Astrocyte (in vitro differentiated cells and primary cell): ENCODE measurements around the gene CEACAM18. TPM values are rescaled to one million over a fixed set of nuclear protein-coding genes. Genes with fewer than 3 reads are reported as not detected.

ENCODE experiments used
- DNase-seq: peaks from one replicate; pipeline ENCODE4 v3.0.0-alpha.2; 2010; ENCODE audit warnings: low read depth
- FAIRE-seq: peaks from 2 replicates; lab custom pipeline; 2011; peaks lifted over from hg19 to GRCh38; lab: Jason Lieb, UNC
- H2AFZ ChIP-seq: 2 replicates; pipeline ENCODE4 v1.6.0; 2012; ENCODE audit warnings: low read depth, low read length, inconsistent platforms
- H3K27ac ChIP-seq: 2 replicates; pipeline ENCODE4 v1.5.1; 2011; ENCODE audit warnings: low read depth, low read length, inconsistent platforms
- H3K27me3 ChIP-seq: 2 replicates; pipeline ENCODE4 v1.6.0; 2011; ENCODE audit warnings: low read length, inconsistent platforms; ENCODE audit not compliant: insufficient read depth
- H3K36me3 ChIP-seq: 2 replicates; pipeline ENCODE4 v1.5.1; 2011; ENCODE audit warnings: low read length, inconsistent platforms; ENCODE audit not compliant: insufficient read depth
- H3K4me1 ChIP-seq: 2 replicates; pipeline ENCODE4 v1.5.1; 2011; ENCODE audit warnings: low read length, inconsistent platforms; ENCODE audit not compliant: insufficient read depth
- H3K4me2 ChIP-seq: 2 replicates; pipeline ENCODE4 v1.6.0; 2012; ENCODE audit warnings: low read length, inconsistent platforms
- H3K4me3 ChIP-seq: 2 replicates; pipeline ENCODE4 v1.5.1; 2011; ENCODE audit warnings: low read depth, mild to moderate bottlenecking, low read length, inconsistent platforms; ENCODE audit not compliant: insufficient read depth
- H3K79me2 ChIP-seq: 2 replicates; pipeline ENCODE4 v1.6.0; 2012; ENCODE audit warnings: mild to moderate bottlenecking, low read length, inconsistent platforms; ENCODE audit not compliant: insufficient read depth
- H3K9ac ChIP-seq: 2 replicates; pipeline ENCODE4 v1.6.0; 2012; ENCODE audit warnings: mild to moderate bottlenecking, low read length, inconsistent platforms
- H3K9me3 ChIP-seq: 2 replicates; pipeline ENCODE4 v1.5.1; 2012; ENCODE audit warnings: low read depth, mild to moderate bottlenecking, low read length, inconsistent platforms; ENCODE audit not compliant: insufficient read depth
- H4K20me1 ChIP-seq: 2 replicates; pipeline ENCODE4 v1.6.0; 2012; ENCODE audit warnings: low read length, inconsistent platforms; ENCODE audit not compliant: insufficient read depth
- H3K27ac Mint-ChIP-seq: one replicate; pipeline ENCODE4 v1.8.0; 2021; ENCODE audit warnings: mild to moderate bottlenecking, mixed read lengths; ENCODE audit not compliant: unreplicated experiment
- H3K27me3 Mint-ChIP-seq: one replicate; pipeline ENCODE4 v1.8.0; 2021; ENCODE audit warnings: low read depth, mixed read lengths; ENCODE audit not compliant: unreplicated experiment
- H3K36me3 Mint-ChIP-seq: one replicate; pipeline ENCODE4 v1.8.0; 2021; ENCODE audit warnings: low read depth, mixed read lengths; ENCODE audit not compliant: unreplicated experiment
- H3K4me1 Mint-ChIP-seq: one replicate; pipeline ENCODE4 v1.8.0; 2021; ENCODE audit warnings: low read depth, mixed read lengths; ENCODE audit not compliant: unreplicated experiment
- H3K4me3 Mint-ChIP-seq: one replicate; pipeline ENCODE4 v1.8.0; 2021; ENCODE audit warnings: mild to moderate bottlenecking, moderate library complexity, mixed read lengths; ENCODE audit not compliant: unreplicated experiment
- H3K9me3 Mint-ChIP-seq: one replicate; pipeline ENCODE4 v1.8.0; 2021; ENCODE audit warnings: mild to moderate bottlenecking, mixed read lengths; ENCODE audit not compliant: unreplicated experiment
- CTCF ChIP-seq: IDR thresholded peaks from 2 replicates; pipeline ENCODE4 v1.5.1; 2011; ENCODE audit warnings: low read depth, mild to moderate bottlenecking, inconsistent platforms, low read length, moderate library complexity; ENCODE audit not compliant: insufficient read depth
- EZH2 ChIP-seq: IDR thresholded peaks from 2 replicates; pipeline ENCODE4 v1.6.1; 2012; ENCODE audit warnings: mild to moderate bottlenecking, low read length, inconsistent platforms; ENCODE audit not compliant: insufficient read depth
- total RNA-seq: library from RNA; stranded (reverse); gene quantifications from 2 replicates; pipeline ENCODE4 v1.2.1, GENCODE V29; 2021

CEACAM18 gene
- total RNA-seq, 1 donor from 2014 or later, result not detected

DNA sequence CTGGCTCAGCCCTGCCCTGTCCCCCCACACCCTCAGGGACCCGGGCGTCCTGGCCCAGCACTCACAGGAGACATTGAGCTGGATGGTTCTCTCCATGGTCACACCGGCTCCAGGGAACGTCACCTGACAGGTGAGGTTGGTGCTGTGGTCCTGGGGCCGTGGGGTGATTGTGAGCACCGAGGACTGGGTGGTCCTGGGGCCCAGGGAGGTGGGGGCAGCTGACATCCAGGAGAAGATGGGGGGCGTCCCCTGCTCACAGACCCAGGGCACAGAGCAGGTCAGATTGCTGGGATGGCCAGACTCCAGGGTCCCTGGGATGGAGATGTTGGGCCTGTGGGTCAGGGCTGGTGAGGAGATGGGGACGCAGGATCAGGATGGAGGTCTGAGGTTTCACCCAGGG, 52.3 kb downstream of the CEACAM18 start:
- Mint-ChIP-seq H3K27me3 (peaks cover 1% of the 10 kb centered on the region), H3K27ac (no peak overlapping the region), H3K9me3 (peaks cover 4% of the 10 kb centered on the region), H3K4me1 (no peaks in the 10 kb centered on the region), H3K4me3 (no peak overlapping the region), H3K36me3 (no peaks in the 10 kb centered on the region)
- no peak for FAIRE-seq
- Histone ChIP-seq H3K4me1 (no peaks in the 10 kb centered on the region), H3K36me3 (no peaks in the 10 kb centered on the region), H3K9me3 (no peaks in the 10 kb centered on the region), H3K27me3 (no peaks in the 10 kb centered on the region), H3K4me3 (no peak overlapping the region), H3K4me2 (no peak overlapping the region), H3K9ac (no peak overlapping the region), H4K20me1 (no peaks in the 10 kb centered on the region), H3K79me2 (no peaks in the 10 kb centered on the region), H3K27ac (no peak overlapping the region), H2AFZ (no peak overlapping the region)
- TF ChIP-seq CTCF (no peak), EZH2 (no peak)
- no peak for DNase-seq

DNA sequence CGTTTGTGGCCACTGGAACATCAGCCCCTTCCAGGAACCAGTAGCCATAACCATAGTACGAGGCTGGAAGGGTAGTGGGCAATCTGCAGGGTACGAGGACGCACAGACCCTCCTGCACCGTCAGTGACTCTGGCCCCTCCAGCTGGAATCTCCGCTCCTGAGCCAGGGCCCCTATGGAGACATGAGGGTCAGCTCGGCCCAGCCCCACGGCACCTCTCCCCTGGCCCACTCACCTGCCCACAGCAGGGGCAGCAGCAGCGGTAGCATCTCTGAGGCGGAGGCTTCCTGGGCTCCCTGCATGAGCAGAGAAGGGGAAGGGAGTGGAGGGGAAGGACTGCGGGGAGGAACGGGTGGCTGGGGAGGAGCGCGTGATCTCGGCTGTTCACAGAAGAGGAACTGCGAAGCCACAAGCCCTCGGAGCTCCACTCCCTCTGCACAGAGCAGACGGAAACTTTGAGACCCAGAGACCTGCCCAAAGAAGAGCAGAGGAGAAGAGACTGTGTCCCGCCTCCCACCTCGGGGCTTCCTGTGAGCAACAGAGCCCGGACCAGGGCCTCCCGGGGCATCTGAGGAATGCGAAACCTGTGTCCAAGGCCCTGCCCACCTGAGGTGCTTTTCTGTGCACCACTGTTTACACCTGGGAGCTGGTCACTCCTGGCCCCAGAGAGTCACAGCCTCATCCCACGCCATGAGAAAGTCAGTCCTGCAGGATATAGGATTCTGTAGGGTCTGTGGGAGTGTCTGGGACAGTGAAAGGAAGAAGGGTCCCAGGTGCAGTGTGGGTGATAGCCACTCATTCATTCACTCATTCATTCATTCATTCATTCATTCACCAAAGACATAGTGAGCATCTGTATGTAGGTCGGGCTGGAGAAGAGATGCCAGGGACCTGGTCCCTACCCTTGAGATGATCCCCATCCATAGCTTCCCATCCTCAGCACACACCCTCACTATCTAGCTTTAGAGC, 53.3 kb downstream of the CEACAM18 start, which contains the start of gene SIGLEC6:
SIGLEC6 (minus strand) TSS at position 322 of the 967 bp plus-strand sequence; CDS start at position 300, 22 bp downstream.
- Histone ChIP-seq H3K9ac (no peak within 1 kb of the TSS), H2AFZ (no peak within 1 kb of the TSS), H3K79me2 (no peaks in the 10 kb centered on the region), H3K36me3 (no peaks in the 10 kb centered on the region), H4K20me1 (no peaks in the 10 kb centered on the region), H3K4me1 (no peaks in the 10 kb centered on the region), H3K27me3 (no peaks in the 10 kb centered on the region), H3K27ac (no peak within 1 kb of the TSS), H3K9me3 (no peaks in the 10 kb centered on the region), H3K4me3 (no peak within 1 kb of the TSS), H3K4me2 (no peak within 1 kb of the TSS)
- H3K9me3 Mint-ChIP-seq, result peaks cover 4% of the 10 kb centered on the region
- TF ChIP-seq CTCF (no peak), EZH2 (no peak)
- no peaks in the 10 kb centered on the region for H3K4me1 Mint-ChIP-seq
- H3K36me3 Mint-ChIP-seq, result no peaks in the 10 kb centered on the region
- H3K27me3 Mint-ChIP-seq, result peaks cover 1% of the 10 kb centered on the region
- H3K27ac Mint-ChIP-seq, result no peak within 1 kb of the TSS
- DNase-seq (no peak), FAIRE-seq (no peak)
- H3K4me3 Mint-ChIP-seq, result no peak within 1 kb of the TSS

DNA sequence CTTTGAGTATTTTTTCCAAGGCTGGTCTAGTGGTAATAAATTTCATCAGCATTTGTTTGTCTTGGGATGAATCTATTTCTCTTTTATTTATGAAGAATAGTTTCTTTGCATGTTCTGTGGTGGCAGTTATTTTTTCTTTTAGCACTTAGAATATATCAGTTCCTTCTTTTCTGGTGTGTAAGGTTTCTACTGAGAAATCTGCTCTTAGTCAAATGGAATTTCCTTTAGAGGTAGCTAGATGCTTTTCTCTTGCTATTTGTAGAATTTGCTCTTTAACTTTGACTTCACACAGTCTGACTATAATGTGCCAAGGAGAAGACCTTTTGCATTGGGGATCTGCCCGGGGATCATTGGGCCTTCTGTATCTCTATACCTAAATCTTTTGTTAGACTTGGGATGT, 57.2 kb downstream of the CEACAM18 start:
- Histone ChIP-seq H3K79me2 (no peaks in the 10 kb centered on the region), H3K9me3 (peaks cover 4% of the 10 kb centered on the region), H3K27ac (no peak overlapping the region), H3K4me2 (no peak overlapping the region), H3K4me1 (no peaks in the 10 kb centered on the region), H3K4me3 (no peak overlapping the region), H3K36me3 (no peaks in the 10 kb centered on the region), H3K27me3 (no peaks in the 10 kb centered on the region), H3K9ac (no peak overlapping the region), H4K20me1 (no peaks in the 10 kb centered on the region), H2AFZ (no peak overlapping the region)
- no peak for TF ChIP-seq CTCF
- no peak for TF ChIP-seq EZH2
- H3K36me3 Mint-ChIP-seq, result no peaks in the 10 kb centered on the region
- FAIRE-seq (no peak), DNase-seq (no peak)
- H3K4me1 Mint-ChIP-seq, result no peaks in the 10 kb centered on the region
- no peaks in the 10 kb centered on the region for H3K9me3 Mint-ChIP-seq
- H3K4me3 Mint-ChIP-seq, result no peak overlapping the region
- no peak overlapping the region for H3K27ac Mint-ChIP-seq
- H3K27me3 Mint-ChIP-seq, result peaks cover 1% of the 10 kb centered on the region
